HepG2 (cell line): Measurements from ENCODE around the gene MTA3. TPM values are rescaled to one million over a fixed set of nuclear protein-coding genes. Genes with fewer than 3 reads are reported as not detected.

ENCODE experiments used
- ATAC-seq: fragments of 200-7000 bp; cut with Tn5 transposase; 3 replicates; pipeline ENCODE4 v1.9.1; 2020; ENCODE audit warnings: mild to moderate bottlenecking, moderate library complexity
- BruUV-seq: library from RNA; stranded (reverse); fragments of 400-500 nt; replicated peaks from 2 replicates; lab custom pipeline; 2021; lab: Mats Ljungman, UMichigan
- CTCF ChIA-PET: fragments of 300-600 bp; formaldehyde crosslinking; extraction: SDS; loops from one replicate; lab custom pipeline; 2021; ENCODE audit warnings: low total read pairs, inconsistent platforms, low intra/inter-chr PET ratio; lab: Yijun Ruan, JAX
- POLR2A ChIA-PET: fragments of 350-600 bp; sonication (Branson Sonifier 250); formaldehyde crosslinking; loops from one replicate; lab custom pipeline; 2020; ENCODE audit warnings: antibody characterized with exemption, inconsistent platforms; lab: Yijun Ruan, JAX
- DNase-seq: peaks from one replicate; pipeline ENCODE4 v3.0.0-alpha.2; 2015; ENCODE audit warnings: low spot score
- FAIRE-seq: peaks from 3 replicates; lab custom pipeline; 2011; peaks lifted over from hg19 to GRCh38; lab: Jason Lieb, UNC
- H2AFZ ChIP-seq: one replicate; pipeline ENCODE4 v1.6.1; 2011; ENCODE audit warnings: low read length, inconsistent platforms
- H3K27ac ChIP-seq: fragments of 300-600 bp; 3 replicates; pipeline ENCODE4 v1.8.0; 2011; ENCODE audit warnings: mixed run types, mild to moderate bottlenecking, mixed read lengths, low read length, inconsistent platforms; ENCODE audit not compliant: insufficient read depth; ENCODE audit errors: extremely low read length
- H3K27me3 ChIP-seq, 2 experiments: fragments of 200-600 bp in 1 of 2; 2 replicates in 1 of 2; 3 replicates in 1 of 2; pipeline versions ENCODE4 v1.6.0 to v1.8.0; 2011; ENCODE audit warnings: low read length in 2 of 2, mild to moderate bottlenecking in 2 of 2, moderate library complexity in 2 of 2, inconsistent platforms in 1 of 2; ENCODE audit not compliant: insufficient read depth in 2 of 2, control insufficient read depth in 1 of 2
- H3K36me3 ChIP-seq, 2 experiments: fragments of 200-600 bp in 1 of 2; replicated peaks in 1 of 2; 2 replicates in 1 of 2; 3 replicates in 1 of 2; pipeline versions ENCODE4 v1.5.1 to v1.8.0; 2011; ENCODE audit warnings: low read length in 2 of 2, inconsistent platforms in 1 of 2; ENCODE audit not compliant: insufficient read depth in 2 of 2, control insufficient read depth in 1 of 2
- H3K4me1 ChIP-seq: 2 replicates; pipeline ENCODE4 v1.5.1; 2012; ENCODE audit warnings: low read length, inconsistent platforms; ENCODE audit not compliant: insufficient read depth
- H3K4me2 ChIP-seq: 2 replicates; pipeline ENCODE4 v1.6.0; 2011; ENCODE audit warnings: low read depth, low read length, inconsistent platforms
- H3K4me3 ChIP-seq, 3 experiments: fragments of 200-600 bp in 1 of 3; sonication (generic), shearing (Covaris generic) in 1 of 3; replicated peaks in 1 of 3; 2 replicates each; pipeline ENCODE4 v1.5.1; 2011 to 2016; ENCODE audit warnings: low read length in 3 of 3, inconsistent platforms in 2 of 3, low read depth in 2 of 3, mild to moderate bottlenecking in 2 of 3, control low read depth in 1 of 3, mixed read lengths in 1 of 3; ENCODE audit not compliant: insufficient read depth in 1 of 3
- H3K79me2 ChIP-seq: one replicate; pipeline ENCODE4 v1.6.1; 2011; ENCODE audit warnings: low read length, inconsistent platforms; ENCODE audit not compliant: insufficient read depth
- H3K9ac ChIP-seq: 2 replicates; pipeline ENCODE4 v1.6.0; 2011; ENCODE audit warnings: mild to moderate bottlenecking, low read depth, low read length, inconsistent platforms; ENCODE audit not compliant: insufficient read depth
- H3K9me3 ChIP-seq: 2 replicates; pipeline ENCODE4 v1.5.1; 2012; ENCODE audit warnings: mild to moderate bottlenecking, low read length
- H4K20me1 ChIP-seq: 2 replicates; pipeline ENCODE4 v1.6.0; 2011; ENCODE audit warnings: inconsistent platforms, mild to moderate bottlenecking, low read length, moderate library complexity; ENCODE audit not compliant: insufficient read depth
- AGO1 ChIP-seq: fragments of 200-400 bp; formaldehyde crosslinking; IDR thresholded peaks from 2 replicates; pipeline ENCODE4 v1.6.1; 2017; ENCODE audit warnings: mild to moderate bottlenecking, low read depth, low read length, moderate library complexity; ENCODE audit not compliant: poor library complexity, severe bottlenecking
- AGO2 ChIP-seq: fragments of 200-400 bp; formaldehyde crosslinking; optimal IDR thresholded peaks from 2 replicates; pipeline ENCODE3; 2017; ENCODE audit warnings: mild to moderate bottlenecking, low read depth, low read length, moderate library complexity
- CENPX ChIP-seq: sonication (generic); formaldehyde crosslinking; IDR thresholded peaks from 2 replicates; pipeline ENCODE4 v1.9.0; 2021; ENCODE audit warnings: mild to moderate bottlenecking, missing genetic modification reagents, moderate library complexity
- ELF4 ChIP-seq: sonication (generic); formaldehyde crosslinking; IDR thresholded peaks from 2 replicates; pipeline ENCODE4 v1.5.0; 2020; ENCODE audit warnings: missing genetic modification reagents, mild to moderate bottlenecking, moderate library complexity, borderline replicate concordance
- HNF4A ChIP-seq: sonication (generic); formaldehyde crosslinking; IDR thresholded peaks from 2 replicates; pipeline ENCODE4 v1.4.0; 2020; ENCODE audit warnings: missing genetic modification reagents
- MED13 ChIP-seq: sonication (generic); formaldehyde crosslinking; IDR thresholded peaks from 2 replicates; pipeline ENCODE4 v1.5.0; 2020; ENCODE audit warnings: missing genetic modification reagents
- MYC ChIP-seq: sonication (generic); formaldehyde crosslinking; IDR thresholded peaks from 2 replicates; pipeline ENCODE4 v1.9.0; 2021; ENCODE audit warnings: missing genetic modification reagents, borderline replicate concordance
- PHB2 ChIP-seq: fragments of 450-650 bp; IDR thresholded peaks from 2 replicates; pipeline ENCODE4 v1.6.1; 2018; ENCODE audit not compliant: partially characterized antibody
- ZIK1 ChIP-seq: sonication (generic); formaldehyde crosslinking; IDR thresholded peaks from 2 replicates; pipeline ENCODE4 v1.5.0; 2020; ENCODE audit warnings: mild to moderate bottlenecking, low read depth, missing genetic modification reagents, borderline replicate concordance
- ZNF468 ChIP-seq: sonication (generic); formaldehyde crosslinking; IDR thresholded peaks from 2 replicates; pipeline ENCODE4 v1.8.0; 2022; ENCODE audit warnings: mild to moderate bottlenecking, moderate library complexity, missing genetic modification reagents
- ZNF674 ChIP-seq: sonication (generic); formaldehyde crosslinking; IDR thresholded peaks from 2 replicates; pipeline ENCODE4 v1.5.0; 2020; ENCODE audit warnings: low read depth, mild to moderate bottlenecking, missing genetic modification reagents
- WGBS: methylation state at CpG from one replicate; pipeline ENCODE4 v1.1.6; 2017; ENCODE audit warnings: low lambda C conversion rate; 5-methylcytosine and 5-hydroxymethylcytosine counted together
- in situ Hi-C: cut with HindIII; loops from 2 replicates; pipeline ENCODE4 v1.10.0; 2017; ENCODE audit warnings: low pct_unique_long_range_greater_than_20kb; ENCODE audit not compliant: extremely low pct_ligation_motif_present
- intact Hi-C: fragments of 100-400 bp; cut with micrococcal nuclease; formaldehyde crosslinking; loops from one replicate; pipeline ENCODE4 v1.10.0; 2022; ENCODE audit not compliant: unreplicated experiment
- polyA plus RNA-seq, 8 experiments: library from polyadenylated mRNA; depleted of rRNA in 3 of 8; stranded (reverse) in 7 of 8; unstranded in 1 of 8; fragments of >200 nt; fragmentation: Illumina TruSeq in 4 of 8; extraction: Trizol in 4 of 8; gene quantifications; 2 replicates each; pipeline versions ENCODE4 v1.2.1 to v1.2.3, GENCODE V29; 2011 to 2016; ENCODE audit warnings: low read depth in 4 of 8, missing spikeins in 1 of 8, mixed read lengths in 1 of 8; ENCODE audit not compliant: insufficient read depth in 1 of 8
- total RNA-seq, 5 experiments: library from RNA; depleted of rRNA; stranded (reverse); fragments of >200 nt; fragmentation: Illumina TruSeq; extraction: Trizol; gene quantifications; 2 replicates each; pipeline ENCODE4 v1.2.3, GENCODE V29; 2016; ENCODE audit warnings: low read depth in 1 of 5
- TF ChIP-seq, protein P1 (sequence below): IDR thresholded peaks from 2 replicates; pipeline ENCODE4 v1.6.1; 2016
- TF ChIP-seq, protein P2 (sequence below): sonication (generic); formaldehyde crosslinking; IDR thresholded peaks from 2 replicates; pipeline ENCODE4 v1.4.0; 2020; ENCODE audit warnings: missing genetic modification reagents, borderline replicate concordance

The MTA3 gene
- total and polyA plus RNA-seq, 2 of the 13 experiments (the other 11 are each of a cell fraction or from before 2014, with no cell fraction given): 48.8 to 77.8 TPM

DNA sequence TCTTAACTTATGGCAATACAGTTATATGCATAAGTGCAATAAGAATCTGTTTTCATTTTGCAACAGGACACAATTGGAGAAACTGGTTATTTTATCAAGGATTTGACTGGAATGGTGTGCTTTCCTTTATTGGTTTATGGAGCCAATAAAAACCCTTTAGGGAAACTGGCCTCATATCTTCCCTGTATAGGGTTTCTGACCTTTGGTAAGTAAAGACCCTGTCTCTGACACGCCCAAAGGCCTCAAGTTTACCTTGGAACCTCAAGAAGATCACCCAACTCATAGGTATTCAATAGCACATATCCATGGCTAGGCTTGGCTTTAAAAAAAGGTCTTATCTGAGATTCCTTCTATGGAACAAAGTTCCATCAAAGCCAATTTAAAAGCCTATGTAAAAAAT lies 212.7 kb downstream of the MTA3 start (continued):
- TF ChIP-seq MED13 (CRISPR knock-in tag) (no peak), ELF4 (CRISPR knock-in tag) (no peak)

DNA sequence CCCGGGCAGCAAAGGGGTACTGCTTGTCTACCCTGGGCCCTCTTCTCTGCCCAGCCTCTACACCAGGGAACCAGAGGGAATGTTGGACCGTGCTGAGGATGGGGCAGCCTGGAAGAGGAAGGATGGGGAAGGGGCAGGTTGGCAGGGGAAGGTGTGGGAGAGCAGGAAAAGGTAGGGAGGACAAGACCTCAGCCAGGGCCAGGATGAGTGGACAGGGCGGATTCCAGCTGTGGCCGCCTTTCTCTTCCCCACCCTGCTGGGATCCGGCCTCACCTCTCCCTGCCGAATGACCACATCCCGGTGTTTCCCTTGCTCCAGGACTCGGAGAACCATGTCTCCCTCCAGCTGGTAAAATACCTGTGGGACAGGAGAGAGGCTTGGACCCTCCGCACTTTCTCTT lies 215.1 kb downstream of the MTA3 start:
- H3K36me3 ChIP-seq: peaks cover 3 to 18% of the 10 kb centered on the region in 2 experiments
- WGBS: 95% methylated on average over 9 of the region's 9 CpGs
- no peak for FAIRE-seq
- in situ Hi-C loops: no loop called here
- CTCF ChIA-PET: no interaction called here
- H3K9ac ChIP-seq: no peak overlapping the region
- H3K27ac ChIP-seq: no peak overlapping the region
- intact Hi-C loops: no loop called here
- H3K4me2 ChIP-seq: no peak overlapping the region
- H3K27me3 ChIP-seq: no peaks in the 10 kb centered on the region
- H3K4me3 ChIP-seq: no peak overlapping the region
- no peak for ATAC-seq
- no peaks in the 10 kb centered on the region for H4K20me1 ChIP-seq
- H3K9me3 ChIP-seq: peaks cover 9% of the 10 kb centered on the region
- H3K4me1 ChIP-seq: peaks cover 49% of the 10 kb centered on the region
- TF ChIP-seq AGO2 (peak; percentile 15), ZIK1 (CRISPR knock-in tag) (no peak)
- no TSS peak for BruUV-seq
- no peak for DNase-seq
- no peaks in the 10 kb centered on the region for H3K79me2 ChIP-seq
- POLR2A ChIA-PET: interaction anchor here (1.5 kb wide), 1 partner anchor 10 kb away, joined by 18 read pairs; the partner anchor contains the start of gene HAAO
- H2AFZ ChIP-seq: no peak overlapping the region

DNA sequence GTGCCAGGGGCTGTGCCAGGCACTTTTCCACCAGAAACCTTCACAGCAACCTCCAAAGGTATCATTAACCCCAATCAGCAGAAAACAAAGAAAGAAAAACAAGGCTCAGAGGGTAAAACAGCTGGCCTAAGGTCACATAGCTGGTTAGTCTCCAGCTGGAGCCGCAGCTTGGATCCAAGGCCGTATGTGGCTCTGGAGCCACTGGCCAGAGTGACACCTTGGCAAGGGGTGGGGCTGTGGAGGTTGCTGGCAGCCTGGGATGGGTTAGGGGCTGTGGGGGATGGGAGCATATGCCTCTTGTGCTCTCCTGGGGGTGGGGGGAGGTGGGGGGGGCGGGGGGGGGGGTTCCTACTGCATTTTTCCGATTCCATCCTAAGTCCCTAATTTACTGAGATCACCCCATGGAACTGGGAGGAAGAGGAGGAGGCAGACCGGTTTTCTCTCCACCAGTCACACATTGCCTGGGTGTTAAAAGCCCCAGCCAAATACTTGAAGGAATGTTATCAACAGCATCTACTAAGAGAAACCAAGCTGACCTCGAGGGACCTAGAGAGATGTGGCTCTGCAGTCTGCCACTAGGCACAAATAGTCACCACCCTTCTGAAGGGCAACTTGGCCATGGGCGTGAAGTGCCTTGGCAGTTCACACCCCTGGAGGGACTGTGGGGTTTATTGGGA lies 215.9 kb downstream of the MTA3 start:
- Histone ChIP-seq H3K9ac (no peak overlapping the region), H3K27ac (peak overlapping the region; percentile 25), H3K27me3 (no peaks in the 10 kb centered on the region), H4K20me1 (no peaks in the 10 kb centered on the region), H2AFZ (no peak overlapping the region), H3K4me2 (no peak overlapping the region), H3K79me2 (no peaks in the 10 kb centered on the region), H3K36me3 (peaks cover 1 to 17% of the 10 kb centered on the region in 2 experiments; a peak in 4 of 5 replicates), H3K4me3 (no peak overlapping the region), H3K9me3 (peaks cover 4% of the 10 kb centered on the region), H3K4me1 (peaks cover 58% of the 10 kb centered on the region)
- ATAC-seq (peak; percentile 19; the same call in 2 of the 3 replicates), DNase-seq (no peak), FAIRE-seq (no peak)
- no TSS peak for BruUV-seq
- 59% methylated on average over 7 of the region's 7 CpGs for WGBS
- in situ Hi-C loops: no loop called here
- intact Hi-C loops: no loop called here
- ChIA-PET CTCF (no interaction called here), POLR2A (interaction anchor here (1.3 to 1.5 kb wide), 2 partner anchors 9 to 22 kb away, joined by 3 to 18 read pairs; partner anchors contain the start of gene HAAO)
- TF ChIP-seq MYC: no peak
- TF ChIP-seq HNF4A (CRISPR knock-in tag): peak; percentile 38; the same call in 1 of the 2 replicates
- no peak for TF ChIP-seq CENPX (CRISPR knock-in tag)
- TF ChIP-seq AGO1: no peak
- no peak for TF ChIP-seq ZNF674 (CRISPR knock-in tag)
- TF ChIP-seq, protein P1, sequence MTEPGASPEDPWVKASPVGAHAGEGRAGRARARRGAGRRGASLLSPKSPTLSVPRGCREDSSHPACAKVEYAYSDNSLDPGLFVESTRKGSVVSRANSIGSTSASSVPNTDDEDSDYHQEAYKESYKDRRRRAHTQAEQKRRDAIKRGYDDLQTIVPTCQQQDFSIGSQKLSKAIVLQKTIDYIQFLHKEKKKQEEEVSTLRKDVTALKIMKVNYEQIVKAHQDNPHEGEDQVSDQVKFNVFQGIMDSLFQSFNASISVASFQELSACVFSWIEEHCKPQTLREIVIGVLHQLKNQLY (CRISPR knock-in tag): no peak
- no peak for TF ChIP-seq ZNF468 (CRISPR knock-in tag)
- TF ChIP-seq, protein P2, sequence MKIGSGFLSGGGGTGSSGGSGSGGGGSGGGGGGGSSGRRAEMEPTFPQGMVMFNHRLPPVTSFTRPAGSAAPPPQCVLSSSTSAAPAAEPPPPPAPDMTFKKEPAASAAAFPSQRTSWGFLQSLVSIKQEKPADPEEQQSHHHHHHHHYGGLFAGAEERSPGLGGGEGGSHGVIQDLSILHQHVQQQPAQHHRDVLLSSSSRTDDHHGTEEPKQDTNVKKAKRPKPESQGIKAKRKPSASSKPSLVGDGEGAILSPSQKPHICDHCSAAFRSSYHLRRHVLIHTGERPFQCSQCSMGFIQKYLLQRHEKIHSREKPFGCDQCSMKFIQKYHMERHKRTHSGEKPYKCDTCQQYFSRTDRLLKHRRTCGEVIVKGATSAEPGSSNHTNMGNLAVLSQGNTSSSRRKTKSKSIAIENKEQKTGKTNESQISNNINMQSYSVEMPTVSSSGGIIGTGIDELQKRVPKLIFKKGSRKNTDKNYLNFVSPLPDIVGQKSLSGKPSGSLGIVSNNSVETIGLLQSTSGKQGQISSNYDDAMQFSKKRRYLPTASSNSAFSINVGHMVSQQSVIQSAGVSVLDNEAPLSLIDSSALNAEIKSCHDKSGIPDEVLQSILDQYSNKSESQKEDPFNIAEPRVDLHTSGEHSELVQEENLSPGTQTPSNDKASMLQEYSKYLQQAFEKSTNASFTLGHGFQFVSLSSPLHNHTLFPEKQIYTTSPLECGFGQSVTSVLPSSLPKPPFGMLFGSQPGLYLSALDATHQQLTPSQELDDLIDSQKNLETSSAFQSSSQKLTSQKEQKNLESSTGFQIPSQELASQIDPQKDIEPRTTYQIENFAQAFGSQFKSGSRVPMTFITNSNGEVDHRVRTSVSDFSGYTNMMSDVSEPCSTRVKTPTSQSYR (CRISPR knock-in tag): 0 out of 2 replicates have a peak, but pooled peaks have one; percentile 51
- no peak for TF ChIP-seq PHB2
